ENCODE measurements around the gene SH3GL2. TPM values are rescaled to one million over a fixed set of nuclear protein-coding genes. Genes with fewer than 3 reads are reported as not detected.

SH3GL2 gene
- total RNA-seq, 4 donors from 2014 or later: not detected

GRCh38 chr9:17706347-17706746 is 127.5 kb downstream of the SH3GL2 start:
- H3K27ac ChIP-seq: no peak overlapping the region
- no peaks in the 10 kb centered on the region for H3K4me1 ChIP-seq
- TF ChIP-seq POLR2A (IDR thresholded peaks at IDR 0.05) (no peak), EP300 (IDR thresholded peaks at IDR 0.05) (no peak), CTCF (IDR thresholded peaks at IDR 0.05) (no peak)
- H3K4me3 ChIP-seq: no peak overlapping the region
- H3K36me3 ChIP-seq: no peaks in the 10 kb centered on the region
- WGBS, 2 donors: 69 to 81% methylated on average over 2 of the region's 2 CpGs
- no peaks in the 10 kb centered on the region for H3K9me3 ChIP-seq
- no peak for DNase-seq (ENCODE audit: low spot score in 2 of 2)
- H3K27me3 ChIP-seq: no peaks in the 10 kb centered on the region

- H3K4me1 ChIP-seq: no peaks in the 10 kb centered on the region
- no peak overlapping the region for H3K4me3 ChIP-seq
- H3K9me3 ChIP-seq: peaks cover 0 to 14% (median 0%) of the 10 kb centered on the region in 4 donors
- no peak for TF ChIP-seq POLR2A (IDR thresholded peaks at IDR 0.05)
- TF ChIP-seq EP300 (IDR thresholded peaks at IDR 0.05): no peak
- no peak for TF ChIP-seq CTCF (IDR thresholded peaks at IDR 0.05)
- no peak overlapping the region for H3K27ac ChIP-seq
- no peak for DNase-seq (ENCODE audit: low spot score in 2 of 2)
- no peaks in the 10 kb centered on the region for H3K27me3 ChIP-seq
- H3K36me3 ChIP-seq: no peaks in the 10 kb centered on the region
- 71 to 81% methylated on average over 1 of the region's 1 CpG for WGBS, 2 donors
Observed at GRCh38 chr9:17719053-17719452, 140.2 kb downstream of the SH3GL2 start.

GRCh38 chr9:17721954-17722353 is 143.1 kb downstream of the SH3GL2 start:
- Histone ChIP-seq H3K27ac (no peak overlapping the region), H3K27me3 (no peaks in the 10 kb centered on the region), H3K9me3 (peaks cover 0 to 21% (median 0%) of the 10 kb centered on the region in 4 donors), H3K36me3 (no peaks in the 10 kb centered on the region), H3K4me1 (no peaks in the 10 kb centered on the region), H3K4me3 (no peak overlapping the region)
- no peak for TF ChIP-seq CTCF (IDR thresholded peaks at IDR 0.05)
- no peak for TF ChIP-seq EP300 (IDR thresholded peaks at IDR 0.05)
- TF ChIP-seq POLR2A (IDR thresholded peaks at IDR 0.05): no peak
- WGBS, 2 donors: 86 to 88% methylated on average over 3 of the region's 3 CpGs
- no peak for DNase-seq (ENCODE audit: low spot score in 2 of 2)

- 65 to 72% methylated on average over 2 of the region's 2 CpGs for WGBS, 2 donors
- H3K4me3 ChIP-seq: no peak overlapping the region
- H3K4me1 ChIP-seq: no peaks in the 10 kb centered on the region
- H3K9me3 ChIP-seq: peaks cover 0 to 21% (median 0%) of the 10 kb centered on the region in 4 donors
- no peak for DNase-seq (ENCODE audit: low spot score in 2 of 2)
- H3K27me3 ChIP-seq: no peaks in the 10 kb centered on the region
- H3K27ac ChIP-seq: no peak overlapping the region
- H3K36me3 ChIP-seq: no peaks in the 10 kb centered on the region
- TF ChIP-seq POLR2A (IDR thresholded peaks at IDR 0.05) (no peak), EP300 (IDR thresholded peaks at IDR 0.05) (no peak), CTCF (IDR thresholded peaks at IDR 0.05) (no peak)
Observed at GRCh38 chr9:17723656-17724055, 144.8 kb downstream of the SH3GL2 start.

- Histone ChIP-seq H3K27me3 (no peaks in the 10 kb centered on the region), H3K27ac (no peak overlapping the region), H3K36me3 (no peaks in the 10 kb centered on the region), H3K4me1 (no peaks in the 10 kb centered on the region), H3K4me3 (no peak overlapping the region), H3K9me3 (peaks cover 0 to 21% (median 0%) of the 10 kb centered on the region in 4 donors)
- DNase-seq (ENCODE audit: low spot score in 2 of 2): no peak
- 69 to 82% methylated on average over 4 of the region's 4 CpGs for WGBS, 2 donors
- TF ChIP-seq CTCF (IDR thresholded peaks at IDR 0.05) (no peak), EP300 (IDR thresholded peaks at IDR 0.05) (no peak), POLR2A (IDR thresholded peaks at IDR 0.05) (no peak)
Observed at GRCh38 chr9:17725399-17726010, 146.6 kb downstream of the SH3GL2 start.
